Fibroblast of the conjunctiva (primary cell): ENCODE data around the gene FAM149B1.

Source experiments
- DNase-seq: peaks from one replicate; pipeline ENCODE4 v3.0.0-alpha.2; 2010; ENCODE audit warnings: low read depth

FAM149B1 gene

DNA sequence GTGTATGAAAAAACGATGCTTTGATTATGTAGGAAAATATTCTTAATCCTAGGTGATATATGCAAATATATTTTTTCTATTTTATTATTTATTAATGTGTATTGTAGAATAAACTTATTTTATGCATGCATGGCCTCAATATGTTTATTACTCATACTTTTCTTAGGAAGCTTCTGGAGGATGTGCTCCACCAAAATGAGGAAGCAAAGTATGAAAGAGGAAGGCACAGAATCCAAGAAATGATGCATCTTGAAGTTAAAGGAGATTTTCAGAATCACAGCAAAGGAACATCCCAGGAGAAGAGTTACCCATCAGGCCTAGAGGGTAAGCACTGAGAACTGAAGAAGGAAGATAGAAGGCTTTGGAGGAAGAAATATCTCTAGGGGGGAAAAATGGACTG is 119.5 kb downstream of the FAM149B1 start:
- no peak for DNase-seq

GRCh38 chr10:73289958-73290357 is 122.0 kb downstream of the FAM149B1 start:
- DNase-seq, result no peak

GRCh38 chr10:73293461-73293860 is 125.5 kb downstream of the FAM149B1 start:
- DNase-seq, result no peak
